HCT116 (cell line): ENCODE results near the gene ATP11B.

Experiments used
- CTCF ChIP-seq, 3 experiments: fragments of 200-600 bp in 1 of 3; sonication (generic) in 1 of 3; IDR thresholded peaks in 2 of 3; conservative IDR thresholded peaks in 1 of 3; 2 replicates each; pipeline ENCODE4 v1.5.1; 2012 to 2017; ENCODE audit warnings: low read depth in 2 of 3, low read length in 2 of 3, antibody characterized with exemption in 1 of 3, borderline replicate concordance in 1 of 3, control low read depth in 1 of 3, mild to moderate bottlenecking in 1 of 3, mixed read lengths in 1 of 3, mixed run types in 1 of 3, moderate library complexity in 1 of 3; ENCODE audit not compliant: insufficient read depth in 1 of 3
- POLR2AphosphoS5 ChIP-seq: IDR thresholded peaks from 2 replicates; pipeline ENCODE4 v1.6.1; 2011; ENCODE audit warnings: mild to moderate bottlenecking, low read depth, low read length, moderate library complexity
- RAD21 ChIP-seq: IDR thresholded peaks from 2 replicates; pipeline ENCODE4 v1.6.1; 2012; ENCODE audit warnings: low read depth, mild to moderate bottlenecking

- TF ChIP-seq CTCF (IDR thresholded peaks at IDR 0.05 in 2 of 3, conservative IDR thresholded peaks at IDR 0.05 in 1 of 3; ENCODE audit: borderline replicate concordance in 1 of 3, insufficient read depth in 1 of 3, low read depth in 2 of 3, low read length in 2 of 3) (no peak), POLR2AphosphoS5 (no peak), RAD21 (no peak)
Observed at GRCh38 chr3:182818296-182818978, 25.1 kb downstream of the ATP11B start.
